OCI-LY3 (cell line): ENCODE data around the gene RORB.

Experiments used
- EZH2phosphoT487 ChIP-seq: fragments of 200-600 bp; shearing (Covaris generic); IDR thresholded peaks from 2 replicates; pipeline ENCODE4 v1.6.1; 2018; ENCODE audit warnings: antibody characterized with exemption, mixed run types, low read depth
- TF ChIP-seq, protein P1 (sequence below): fragments of 200-600, 300-600 bp; sonication (generic); IDR thresholded peaks from 2 replicates; pipeline ENCODE4 v1.5.1; 2014; ENCODE audit warnings: antibody characterized with exemption, low read length, low read depth

GRCh38 chr9:74666625-74667316, 169.6 kb downstream of the RORB start:
- TF ChIP-seq, protein P1, sequence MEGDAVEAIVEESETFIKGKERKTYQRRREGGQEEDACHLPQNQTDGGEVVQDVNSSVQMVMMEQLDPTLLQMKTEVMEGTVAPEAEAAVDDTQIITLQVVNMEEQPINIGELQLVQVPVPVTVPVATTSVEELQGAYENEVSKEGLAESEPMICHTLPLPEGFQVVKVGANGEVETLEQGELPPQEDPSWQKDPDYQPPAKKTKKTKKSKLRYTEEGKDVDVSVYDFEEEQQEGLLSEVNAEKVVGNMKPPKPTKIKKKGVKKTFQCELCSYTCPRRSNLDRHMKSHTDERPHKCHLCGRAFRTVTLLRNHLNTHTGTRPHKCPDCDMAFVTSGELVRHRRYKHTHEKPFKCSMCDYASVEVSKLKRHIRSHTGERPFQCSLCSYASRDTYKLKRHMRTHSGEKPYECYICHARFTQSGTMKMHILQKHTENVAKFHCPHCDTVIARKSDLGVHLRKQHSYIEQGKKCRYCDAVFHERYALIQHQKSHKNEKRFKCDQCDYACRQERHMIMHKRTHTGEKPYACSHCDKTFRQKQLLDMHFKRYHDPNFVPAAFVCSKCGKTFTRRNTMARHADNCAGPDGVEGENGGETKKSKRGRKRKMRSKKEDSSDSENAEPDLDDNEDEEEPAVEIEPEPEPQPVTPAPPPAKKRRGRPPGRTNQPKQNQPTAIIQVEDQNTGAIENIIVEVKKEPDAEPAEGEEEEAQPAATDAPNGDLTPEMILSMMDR = no peak
- no peak for TF ChIP-seq EZH2phosphoT487
